Measurements from ENCODE around the gene PRRT1B. TPM values are rescaled to one million over a fixed set of nuclear protein-coding genes. Genes with fewer than 3 reads are reported as not detected.

PRRT1B gene
- total RNA-seq: not detected in 2 replicates

GRCh38 chr9:131545003-131545785 is at the start of gene PRRT1B:
Gene PRRT1B, plus strand, starts transcription at chr9:131545523. Its CDS starts 93 bp downstream, at chr9:131545616.

GRCh38 chr9:131502781-131503625 is 42.3 kb upstream of the PRRT1B start, which contains the start of gene POMT1:
Gene POMT1, plus strand, starts transcription at chr9:131502918. Its CDS starts 1,301 bp downstream, at chr9:131504219.

GRCh38 chr9:131530920-131531832 is 14.1 kb upstream of the PRRT1B start, which contains the start of gene UCK1:
Gene UCK1, minus strand, starts transcription at chr9:131531263. Its CDS starts 89 bp downstream, at chr9:131531174.

Other genes starting within 250 kb of the PRRT1B start
- gene PRRC2B, start 151.4 kb upstream of the PRRT1B start, total RNA-seq: 33.5 and 51.6 TPM in 2 replicates
- gene POMT1, start 42.6 kb upstream of the PRRT1B start, total RNA-seq: 21.9 and 29.0 TPM in 2 replicates
- gene UCK1, start 14.3 kb upstream of the PRRT1B start, total RNA-seq: 12.7 and 19.4 TPM in 2 replicates
- 9.9 and 13.8 TPM in 2 replicates for gene RAPGEF1, start 194.6 kb downstream of the PRRT1B start, total RNA-seq